ENCODE data around the gene ZNF428. TPM values are rescaled to one million over a fixed set of nuclear protein-coding genes. Genes with fewer than 3 reads are reported as not detected.

Gene ZNF428
- total and polyA plus RNA-seq, 2 of the 4 experiments (the other 2 are of a cell fraction) = 9.9 to 32.3 TPM

- TF ChIP-seq ELK1 (IDR thresholded peaks at IDR 0.05; ENCODE audit: borderline replicate concordance, low read depth, low read length) = no peak
Measured at GRCh38 chr19:43668406-43669109, 49.1 kb upstream of the ZNF428 start (continued).

GRCh38 chr19:43667876-43668405 is 48.5 kb upstream of the ZNF428 start:
- Histone ChIP-seq H2AK9ac (replicated peaks; ENCODE audit: low read depth, low read length, poor library complexity) (peak overlapping the region; percentile 13), H3K4me1 (ENCODE audit: control insufficient read depth, insufficient read depth, low read length) (peaks cover 8% of the 10 kb centered on the region), H3K27ac (ENCODE audit: insufficient read depth, low read length) (peak overlapping the region; percentile 1; the same call in 1 of the 2 replicates), H3K18ac (ENCODE audit: low read depth, low read length) (no peak overlapping the region), H3K9me3 (ENCODE audit: control insufficient read depth, insufficient read depth, low read length) (no peaks in the 10 kb centered on the region), H3K23ac (ENCODE audit: low read depth, low read length) (peak overlapping the region; percentile 53; the same call in 1 of the 2 replicates), H3K4ac (ENCODE audit: low read depth, low read length) (no peak overlapping the region; the same call in 1 of the 2 replicates), H3K36me3 (ENCODE audit: control insufficient read depth, insufficient read depth, low read length) (peaks cover 31% of the 10 kb centered on the region), H4K8ac (ENCODE audit: low read depth in 2 of 2, low read length in 2 of 2) (0 out of 4 replicates have a peak overlapping the region, but pooled peaks of 1 of the 2 experiments have one; percentile 11), H2AFZ (replicated peaks; ENCODE audit: low read length, poor library complexity) (peak overlapping the region; percentile 6), H3K79me1 (ENCODE audit: low read depth in 1 of 2, low read length in 2 of 2) (peaks cover 36 to 51% of the 10 kb centered on the region in 2 experiments), H2BK5ac (ENCODE audit: low read depth, low read length, poor library complexity, severe bottlenecking) (no peak overlapping the region), H3K27me3 (ENCODE audit: control insufficient read depth, insufficient read depth, low read length) (no peaks in the 10 kb centered on the region), H4K91ac (ENCODE audit: insufficient read depth, low read depth, low read length) (no peak overlapping the region), H4K5ac (ENCODE audit: low read depth, low read length) (no peak overlapping the region), H3K9me1 (ENCODE audit: insufficient read depth, low read length) (peaks cover 18% of the 10 kb centered on the region), H2AK5ac (ENCODE audit: low read depth, low read length) (no peak overlapping the region), H2BK120ac (ENCODE audit: low read depth, low read length) (no peak overlapping the region), H2BK20ac (ENCODE audit: low read depth, low read length) (no peak overlapping the region), H3K14ac (replicated peaks; ENCODE audit: low read depth, low read length) (peak overlapping the region; percentile 34), H3K9ac (ENCODE audit: low read depth, low read length) (peak overlapping the region; percentile 37; the same call in 1 of the 2 replicates), H3K56ac (ENCODE audit: extremely low read depth, insufficient read depth, low read length) (no peak overlapping the region), H2BK15ac (ENCODE audit: low read depth, low read length) (no peak overlapping the region), H3K4me3 (ENCODE audit: insufficient read depth, low read depth, low read length) (peak overlapping the region; percentile 38), H3K4me2 (ENCODE audit: low read depth, low read length) (peak overlapping the region; percentile 85), H4K20me1 (ENCODE audit: insufficient read depth, low read length) (peaks cover 41% of the 10 kb centered on the region)
- ATAC-seq (ENCODE audit: low read depth) = no peak
- WGBS, 2 experiments (ENCODE audit: extremely low coverage in 2 of 2, insufficient read length in 1 of 2) = 4% methylated on average over 24 of the region's 29 CpGs; no CpG with 5 or more reads in 1 of the 2 experiments
- in situ Hi-C loops (cut with MboI; ENCODE audit: low sequenced_read_pairs) (no loop called here), dilution Hi-C loops (cut with HindIII; ENCODE audit: low sequenced_read_pairs, unreplicated experiment) (no loop called here), intact Hi-C loops (cut with micrococcal nuclease) (loop anchor here (2.0 to 10.0 kb wide), 2 partner anchors 69 to 563 kb away; no protein-coding TSS in a partner anchor)
- peak; percentile 20 for DNase-seq
- no TSS peak for BruUV-seq (replicated peaks)
- no peak for TF ChIP-seq RCOR1 (IDR thresholded peaks at IDR 0.05; ENCODE audit: insufficient replicate concordance, low read length)
- CTCF ChIA-PET = interaction anchor here (0.6 to 1.2 kb wide), 7 partner anchors 58 to 221 kb away, joined by 3 to 4 read pairs (median 3); no protein-coding TSS in a partner anchor
- POLR2A ChIA-PET (ENCODE audit: unreplicated experiment) = interaction anchor here (1.1 kb wide), 1 partner anchor 75 kb away, joined by 3 read pairs; no protein-coding TSS in a partner anchor

Data from IMR-90 (cell line).